ENCODE results near the gene SNRPA. TPM values are rescaled to one million over a fixed set of nuclear protein-coding genes. Genes with fewer than 3 reads are reported as not detected.

The SNRPA gene
- total RNA-seq, 1 experiment from 2014 or later: 225 TPM

DNA sequence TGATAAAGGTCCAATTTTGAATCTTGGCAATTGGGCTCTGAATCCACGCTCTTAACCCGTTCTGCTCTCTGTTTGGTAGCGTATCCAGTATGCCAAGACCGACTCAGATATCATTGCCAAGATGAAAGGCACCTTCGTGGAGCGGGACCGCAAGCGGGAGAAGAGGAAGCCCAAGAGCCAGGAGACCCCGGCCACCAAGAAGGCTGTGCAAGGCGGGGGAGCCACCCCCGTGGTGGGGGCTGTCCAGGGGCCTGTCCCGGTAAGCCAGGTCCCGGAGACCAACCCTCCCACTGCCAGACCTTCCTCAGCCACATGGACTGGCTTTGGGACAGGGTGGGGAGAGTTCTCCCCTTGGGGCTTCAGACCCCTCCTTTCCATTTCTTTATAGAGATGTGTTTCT lies 8.3 kb downstream of the SNRPA start:
- no CpG with 5 or more reads among the region's 13 CpGs for WGBS (ENCODE audit: extremely low coverage, insufficient read length, low lambda C conversion rate)
- Mint-ChIP-seq H3K9me3 (no peaks in the 10 kb centered on the region), H3K4me3 (no peak overlapping the region), H3K27ac (no peak overlapping the region; a peak in 1 of 7 replicates), H3K27me3 (ENCODE audit: low read depth) (no peaks in the 10 kb centered on the region), H3K36me3 (ENCODE audit: insufficient read depth in 1 of 3, low read depth in 3 of 3) (peaks cover 75 to 96% (median 91%) of the 10 kb centered on the region in 3 experiments), H3K4me1 (peaks cover 11 to 12% of the 10 kb centered on the region in 2 experiments)
- no peak overlapping the region for H3T11ph ChIP-seq (ENCODE audit: low read length)
- no peak overlapping the region for H2BK5ac ChIP-seq (ENCODE audit: insufficient read length, low read length)
- H3K79me2 ChIP-seq (ENCODE audit: insufficient read depth, low read length): peaks cover 21% of the 10 kb centered on the region; the same call in 1 of the 2 replicates
- H3K27me3 ChIP-seq (ENCODE audit: insufficient read depth, low read length): no peaks in the 10 kb centered on the region; the same call in 1 of the 2 replicates
- no peak overlapping the region for H2AFZ ChIP-seq (ENCODE audit: low read length)
- no peak overlapping the region for H2BK120ac ChIP-seq (ENCODE audit: low read depth, low read length, poor library complexity, severe bottlenecking)
- H3K4me1 ChIP-seq (ENCODE audit: insufficient read depth, low read length): no peaks in the 10 kb centered on the region
- DNase-seq: no peak
- TF ChIP-seq, protein P1, sequence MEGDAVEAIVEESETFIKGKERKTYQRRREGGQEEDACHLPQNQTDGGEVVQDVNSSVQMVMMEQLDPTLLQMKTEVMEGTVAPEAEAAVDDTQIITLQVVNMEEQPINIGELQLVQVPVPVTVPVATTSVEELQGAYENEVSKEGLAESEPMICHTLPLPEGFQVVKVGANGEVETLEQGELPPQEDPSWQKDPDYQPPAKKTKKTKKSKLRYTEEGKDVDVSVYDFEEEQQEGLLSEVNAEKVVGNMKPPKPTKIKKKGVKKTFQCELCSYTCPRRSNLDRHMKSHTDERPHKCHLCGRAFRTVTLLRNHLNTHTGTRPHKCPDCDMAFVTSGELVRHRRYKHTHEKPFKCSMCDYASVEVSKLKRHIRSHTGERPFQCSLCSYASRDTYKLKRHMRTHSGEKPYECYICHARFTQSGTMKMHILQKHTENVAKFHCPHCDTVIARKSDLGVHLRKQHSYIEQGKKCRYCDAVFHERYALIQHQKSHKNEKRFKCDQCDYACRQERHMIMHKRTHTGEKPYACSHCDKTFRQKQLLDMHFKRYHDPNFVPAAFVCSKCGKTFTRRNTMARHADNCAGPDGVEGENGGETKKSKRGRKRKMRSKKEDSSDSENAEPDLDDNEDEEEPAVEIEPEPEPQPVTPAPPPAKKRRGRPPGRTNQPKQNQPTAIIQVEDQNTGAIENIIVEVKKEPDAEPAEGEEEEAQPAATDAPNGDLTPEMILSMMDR (conservative IDR thresholded peaks at IDR 0.05): no peak
- no peak overlapping the region for H3K18ac ChIP-seq (ENCODE audit: insufficient read length, low read depth, low read length)
- no peak overlapping the region for H2BK15ac ChIP-seq (ENCODE audit: low read depth, low read length)
- no peak overlapping the region for H4K8ac ChIP-seq (replicated peaks; ENCODE audit: insufficient read length, low read depth, low read length)
- no peak overlapping the region for H2BK20ac ChIP-seq (ENCODE audit: low read depth, low read length, poor library complexity, severe bottlenecking)
- peaks cover 3% of the 10 kb centered on the region for H4K20me1 ChIP-seq (ENCODE audit: control insufficient read depth, insufficient read depth, insufficient read length)
- H3K4ac ChIP-seq (ENCODE audit: low read depth, low read length): no peak overlapping the region
- no peaks in the 10 kb centered on the region for H3K23me2 ChIP-seq (ENCODE audit: insufficient read length, low read depth, low read length, poor library complexity, severe bottlenecking)
- H4K91ac ChIP-seq (ENCODE audit: insufficient read length, low read depth, low read length): no peak overlapping the region
- no peak overlapping the region for H3K14ac ChIP-seq (ENCODE audit: insufficient read depth, low read length)
- H3K9me3 ChIP-seq (ENCODE audit: control insufficient read depth, low read depth, low read length): no peaks in the 10 kb centered on the region
- no peak overlapping the region for H3K23ac ChIP-seq (ENCODE audit: insufficient read length, low read depth, low read length)
- no peak overlapping the region for H2BK12ac ChIP-seq (ENCODE audit: insufficient read length, low read depth, low read length)
- no peak overlapping the region for H3K9ac ChIP-seq (ENCODE audit: extremely low read depth, insufficient read length, low read length)
- H4K5ac ChIP-seq (ENCODE audit: insufficient read length, low read depth, low read length): no peak overlapping the region
- H2AK5ac ChIP-seq (ENCODE audit: insufficient read length, low read length): no peak overlapping the region
- H3K4me2 ChIP-seq (ENCODE audit: insufficient read depth, insufficient read length, low read length): no peak overlapping the region
- H3K27ac ChIP-seq (ENCODE audit: insufficient read length, low read depth, low read length): no peak overlapping the region
- peaks cover 17% of the 10 kb centered on the region for H3K79me1 ChIP-seq (ENCODE audit: insufficient read depth, low read depth, low read length, poor library complexity, severe bottlenecking)
- no peak overlapping the region for H3K56ac ChIP-seq (ENCODE audit: insufficient read length, low read depth, low read length)
